Colonic mucosa (tissue), 4 donors: ENCODE data around the gene FBXW9. TPM values are rescaled to one million over a fixed set of nuclear protein-coding genes. Genes with fewer than 3 reads are reported as not detected.
"Not testable (repeated sequence)": the region's sequence is repeated elsewhere in the genome, so short reads cannot be mapped to it uniquely, and the experiment has no call there.

Source experiments
- DNase-seq: peaks from one replicate; pipeline ENCODE4 v3.0.0-alpha.2; 2020
- H3K27ac ChIP-seq: fragments of 200-600 bp; one replicate; pipeline ENCODE4 v1.8.0; 2021
- H3K27me3 ChIP-seq: fragments of 200-600 bp; one replicate; pipeline ENCODE4 v1.8.0; 2021
- H3K36me3 ChIP-seq: fragments of 200-600 bp; one replicate; pipeline ENCODE4 v1.8.0; 2021
- H3K4me1 ChIP-seq: fragments of 200-600 bp; one replicate; pipeline ENCODE4 v1.8.0; 2021; ENCODE audit warnings: mild to moderate bottlenecking
- H3K4me3 ChIP-seq: fragments of 200-600 bp; one replicate; pipeline ENCODE4 v1.8.0; 2021
- H3K9ac ChIP-seq, 2 donors: one replicate each; pipeline ENCODE4 v1.7.0; 2013; ENCODE audit warnings: control low read depth in 2 of 2, low read depth in 2 of 2, low read length in 2 of 2
- H3K9me3 ChIP-seq: fragments of 200-600 bp; one replicate; pipeline ENCODE4 v1.8.0; 2021
- CTCF ChIP-seq: fragments of 200-600 bp; IDR thresholded peaks from one replicate; pipeline ENCODE4 v1.8.0; 2022; ENCODE audit warnings: antibody characterized with exemption, mild to moderate bottlenecking
- intact Hi-C: fragments of 100-400 bp; cut with DNase I; formaldehyde crosslinking; loops from one replicate; pipeline ENCODE4 v1.14.1; 2022
- total RNA-seq, 2 donors: library from RNA; stranded (reverse); fragmentation: NEBNext Ultra II Directional in 1 of 2; extraction: Animal tissue kit (Norgen Biotek cat#: 25700) in 1 of 2; gene quantifications; one replicate each; pipeline ENCODE4 v1.2.1, GENCODE V29; 2021
- donor health status: healthy.
- donor health status: DM: no; HTN: no; CAD: no.
- donor health status: DM: no; HTN: no; CAD: no.

FBXW9 gene
- total RNA-seq, 2 donors from 2014 or later = 6.5 to 10.3 TPM

GRCh38 chr19:12703046-12703445, 6.6 kb upstream of the FBXW9 start:
- no peaks in the 10 kb centered on the region for H3K27me3 ChIP-seq
- no peaks in the 10 kb centered on the region for H3K4me1 ChIP-seq
- no peak overlapping the region for H3K4me3 ChIP-seq
- H3K27ac ChIP-seq = no peak overlapping the region
- intact Hi-C loops = no loop called here
- TF ChIP-seq CTCF = no peak
- no peaks in the 10 kb centered on the region for H3K9me3 ChIP-seq
- peaks cover 29% of the 10 kb centered on the region for H3K36me3 ChIP-seq
- H3K9ac ChIP-seq = no peak overlapping the region
- DNase-seq = no peak

- no peaks in the 10 kb centered on the region for H3K9me3 ChIP-seq
- no peaks in the 10 kb centered on the region for H3K4me1 ChIP-seq
- H3K27me3 ChIP-seq = no peaks in the 10 kb centered on the region
- intact Hi-C loops = no loop called here
- no peak overlapping the region for H3K9ac ChIP-seq
- no peak overlapping the region for H3K4me3 ChIP-seq
- no peak for DNase-seq
- TF ChIP-seq CTCF = no peak
- H3K36me3 ChIP-seq = peaks cover 25% of the 10 kb centered on the region
- H3K27ac ChIP-seq = no peak overlapping the region
Observed at GRCh38 chr19:12701596-12702282, 5.3 kb upstream of the FBXW9 start.

GRCh38 chr19:12698138-12698537, 1.7 kb upstream of the FBXW9 start:
- no peak for DNase-seq
- Histone ChIP-seq H3K27ac (no peak overlapping the region), H3K4me3 (no peak overlapping the region), H3K9me3 (no peaks in the 10 kb centered on the region), H3K36me3 (peaks cover under 1% of the 10 kb centered on the region), H3K27me3 (no peaks in the 10 kb centered on the region), H3K9ac (no peak overlapping the region), H3K4me1 (peaks cover 5% of the 10 kb centered on the region)
- no peak for TF ChIP-seq CTCF
- intact Hi-C loops = no loop called here

- H3K4me1 ChIP-seq, H3K9me3 ChIP-seq, H3K9ac ChIP-seq, H3K4me3 ChIP-seq, H3K27me3 ChIP-seq, H3K36me3 ChIP-seq, H3K27ac ChIP-seq, intact Hi-C loops, DNase-seq: not testable (repeated sequence)
Observed at GRCh38 chr19:12697425-12697824, 994 bp upstream of the FBXW9 start.

- Histone ChIP-seq H3K4me1 (peaks cover 5% of the 10 kb centered on the region), H3K36me3 (no peaks in the 10 kb centered on the region), H3K9me3 (no peaks in the 10 kb centered on the region), H3K27me3 (no peaks in the 10 kb centered on the region), H3K4me3 (peak overlapping the region; percentile 75), H3K27ac (no peak overlapping the region), H3K9ac (peak overlapping the region; percentile 62 to 81)
- DNase-seq = no peak
- TF ChIP-seq CTCF = no peak
- intact Hi-C loops = no loop called here
Observed at GRCh38 chr19:12695997-12696365, 450 bp downstream of the FBXW9 start.

GRCh38 chr19:12695514-12695913, 917 bp downstream of the FBXW9 start:
- no peaks in the 10 kb centered on the region for H3K27me3 ChIP-seq
- intact Hi-C loops = no loop called here
- peak overlapping the region in 1 of 2 donors; percentile 40 for H3K9ac ChIP-seq
- peak overlapping the region; percentile 75 for H3K4me3 ChIP-seq
- no peak for DNase-seq
- no peaks in the 10 kb centered on the region for H3K36me3 ChIP-seq
- H3K4me1 ChIP-seq = peaks cover 5% of the 10 kb centered on the region
- no peaks in the 10 kb centered on the region for H3K9me3 ChIP-seq
- H3K27ac ChIP-seq = no peak overlapping the region
- TF ChIP-seq CTCF = no peak
